Central memory CD4-positive, alpha-beta T cell (primary cell): ENCODE measurements around the gene ZIK1.

ENCODE experiments used
- DNase-seq: peaks from one replicate; pipeline ENCODE4 v3.0.0; 2022
- total RNA-seq, 3 experiments: gene quantifications; one replicate each; lab custom pipeline; 2026; lab: John Stamatoyannopoulos, UW

The ZIK1 gene
- total RNA-seq: 3.9 to 23.9 (median 8.8) reads per million in 3 experiments

- peak; percentile 86 for DNase-seq
Observed at GRCh38 chr19:57583521-57584416, at the start of gene ZIK1. ZIK1 (plus strand) TSS chr19:57584145; CDS start chr19:57584357, 212 bp downstream.

GRCh38 chr19:57537953-57538547 is 45.9 kb upstream of the ZIK1 start:
- no peak for DNase-seq

GRCh38 chr19:57546513-57546912 is 37.4 kb upstream of the ZIK1 start:
- no peak for DNase-seq

- DNase-seq: no peak
Observed at GRCh38 chr19:57552432-57552831, 31.5 kb upstream of the ZIK1 start.

GRCh38 chr19:57557659-57558058 is 26.3 kb upstream of the ZIK1 start:
- DNase-seq: no peak

GRCh38 chr19:57558525-57558924 is 25.4 kb upstream of the ZIK1 start:
- DNase-seq: no peak

- no peak for DNase-seq
Observed at GRCh38 chr19:57559008-57559403, 24.9 kb upstream of the ZIK1 start.

GRCh38 chr19:57559404-57560025 is 24.4 kb upstream of the ZIK1 start, which contains the start of gene ZNF550:
ZNF550 (minus strand) TSS chr19:57559863; CDS start chr19:57559682, 181 bp downstream.
- DNase-seq: peak; percentile 78

- DNase-seq: no peak
Observed at GRCh38 chr19:57560049-57560491, 23.9 kb upstream of the ZIK1 start.

- no peak for DNase-seq
Observed at GRCh38 chr19:57563547-57563946, 20.4 kb upstream of the ZIK1 start.

GRCh38 chr19:57566396-57567265 is 17.3 kb upstream of the ZIK1 start:
- DNase-seq: no peak

GRCh38 chr19:57570707-57571106 is 13.2 kb upstream of the ZIK1 start:
- no peak for DNase-seq

- DNase-seq: no peak
Observed at GRCh38 chr19:57572415-57572947, 11.5 kb upstream of the ZIK1 start.

GRCh38 chr19:57576661-57577060 is 7.3 kb upstream of the ZIK1 start:
- no peak for DNase-seq

- DNase-seq: peak; percentile 96
Observed at GRCh38 chr19:57578487-57579205, 5.3 kb upstream of the ZIK1 start, which contains the start of gene ZNF416. ZNF416 (minus strand) TSS chr19:57578911; CDS start chr19:57578704, 207 bp downstream.

- no peak for DNase-seq
Observed at GRCh38 chr19:57583104-57583520, 833 bp upstream of the ZIK1 start.

- DNase-seq: no peak
Observed at GRCh38 chr19:57587529-57587928, 3.6 kb downstream of the ZIK1 start.

GRCh38 chr19:57599377-57599760 is 15.4 kb downstream of the ZIK1 start:
- no peak for DNase-seq

- peak; percentile 73 for DNase-seq
Observed at GRCh38 chr19:57599761-57600383, 15.9 kb downstream of the ZIK1 start, which contains the start of gene ZNF530. ZNF530 (plus strand) TSS chr19:57599885; CDS start chr19:57604346, 4,461 bp downstream.

GRCh38 chr19:57606931-57607330 is 23.0 kb downstream of the ZIK1 start:
- no peak for DNase-seq

GRCh38 chr19:57611113-57611512 is 27.2 kb downstream of the ZIK1 start:
- no peak for DNase-seq
